ENCODE results near the gene PRDM5.

Gene PRDM5

GRCh38 chr4:120922381-120923206, at the start of gene PRDM5:
PRDM5 (minus strand) TSS chr4:120922726; CDS start chr4:120922608, 118 bp downstream.
- peak; percentile 45 for TF ChIP-seq CTCF (IDR thresholded peaks at IDR 0.05; ENCODE audit: insufficient read depth, low read depth, low read length, missing control alignments)
- H3K4me3 ChIP-seq (ENCODE audit: low read length) = peak within 1 kb of the TSS; percentile 67
- DNase-seq (ENCODE audit: low read depth) = peak; percentile 51

GRCh38 chr4:120971884-120972283, 49.4 kb upstream of the PRDM5 start:
- TF ChIP-seq CTCF (IDR thresholded peaks at IDR 0.05; ENCODE audit: insufficient read depth, low read depth, low read length, missing control alignments) = no peak
- no peak for DNase-seq (ENCODE audit: low read depth)
- no peak overlapping the region for H3K4me3 ChIP-seq (ENCODE audit: low read length)

- no peak overlapping the region for H3K4me3 ChIP-seq (ENCODE audit: low read length)
- no peak for DNase-seq (ENCODE audit: low read depth)
- no peak for TF ChIP-seq CTCF (IDR thresholded peaks at IDR 0.05; ENCODE audit: insufficient read depth, low read depth, low read length, missing control alignments)
Observed at GRCh38 chr4:120965938-120966337, 43.4 kb upstream of the PRDM5 start.

- TF ChIP-seq CTCF (IDR thresholded peaks at IDR 0.05; ENCODE audit: insufficient read depth, low read depth, low read length, missing control alignments) = no peak
- H3K4me3 ChIP-seq (ENCODE audit: low read length) = no peak overlapping the region
- DNase-seq (ENCODE audit: low read depth) = no peak
Observed at GRCh38 chr4:120964596-120964995, 42.1 kb upstream of the PRDM5 start.

GRCh38 chr4:120963449-120963848, 40.9 kb upstream of the PRDM5 start:
- no peak for DNase-seq (ENCODE audit: low read depth)
- H3K4me3 ChIP-seq (ENCODE audit: low read length) = no peak overlapping the region
- no peak for TF ChIP-seq CTCF (IDR thresholded peaks at IDR 0.05; ENCODE audit: insufficient read depth, low read depth, low read length, missing control alignments)

GRCh38 chr4:120960656-120961267, 38.2 kb upstream of the PRDM5 start:
- no peak for TF ChIP-seq CTCF (IDR thresholded peaks at IDR 0.05; ENCODE audit: insufficient read depth, low read depth, low read length, missing control alignments)
- no peak overlapping the region for H3K4me3 ChIP-seq (ENCODE audit: low read length)
- DNase-seq (ENCODE audit: low read depth) = peak; percentile 2
